ENCODE results near the gene CARNS1. TPM values are rescaled to one million over a fixed set of nuclear protein-coding genes. Genes with fewer than 3 reads are reported as not detected.
A peak's percentile ranks its signal among the peaks of the same experiment; 100 is the strongest.

CARNS1 gene
- total RNA-seq, 2 experiments from 2014 or later: 9.9 to 10.0 TPM

- Mint-ChIP-seq H3K4me3 (peak overlapping the region; percentile 62), H3K9me3 (no peaks in the 10 kb centered on the region), H3K36me3 (ENCODE audit: low read depth) (no peaks in the 10 kb centered on the region), H3K27ac (no peak overlapping the region), H3K4me1 (ENCODE audit: low read depth) (peaks cover 26% of the 10 kb centered on the region), H3K27me3 (peaks cover 1% of the 10 kb centered on the region)
- Histone ChIP-seq H3K4me3 (ENCODE audit: low read length) (no peak overlapping the region), H3K4me1 (ENCODE audit: insufficient read depth, low read length) (peaks cover 28% of the 10 kb centered on the region), H3K9me3 (ENCODE audit: control insufficient read depth in 1 of 2, insufficient read depth in 1 of 2, low read length in 2 of 2) (no peaks in the 10 kb centered on the region), H3K36me3 (ENCODE audit: insufficient read depth, low read length) (no peaks in the 10 kb centered on the region), H3K27me3 (ENCODE audit: control insufficient read depth in 1 of 2, insufficient read depth in 2 of 2, low read length in 2 of 2) (no peaks in the 10 kb centered on the region), H3K27ac (ENCODE audit: low read depth in 1 of 2, low read length in 2 of 2) (no peak overlapping the region)
- ChIA-PET POLR2A (interaction anchor here (1.2 to 2.1 kb wide), 3 partner anchors 13 to 34 kb away, joined by 3 to 8 read pairs (median 6); partner anchors contain the start of gene POLD4), CTCF (interaction anchor here (0.6 to 1.3 kb wide), 4 partner anchors 8 to 155 kb away, joined by 3 to 4 read pairs (median 3); partner anchors contain the start of gene PPP1CA)
- TF ChIP-seq CTCF (IDR thresholded peaks at IDR 0.05): no peak
- intact Hi-C loops (cut with DNase I, micrococcal nuclease): loop anchor here in 1 of 2 experiments (10.0 kb wide), 1 partner anchor 273 kb away; the partner anchor contains the start of gene KDM2A
- no peak for DNase-seq
- ATAC-seq (ENCODE audit: poor library complexity): no peak
Observed at GRCh38 chr11:67387518-67387917, 28.0 kb upstream of the CARNS1 start.

GRCh38 chr11:67389477-67389876 lies 26.0 kb upstream of the CARNS1 start:
- Histone ChIP-seq H3K4me1 (ENCODE audit: insufficient read depth, low read length) (peaks cover 32% of the 10 kb centered on the region), H3K4me3 (ENCODE audit: low read length) (no peak overlapping the region), H3K36me3 (ENCODE audit: insufficient read depth, low read length) (peaks cover 11% of the 10 kb centered on the region), H3K9me3 (ENCODE audit: control insufficient read depth in 1 of 2, insufficient read depth in 1 of 2, low read length in 2 of 2) (no peaks in the 10 kb centered on the region), H3K27me3 (ENCODE audit: control insufficient read depth in 1 of 2, insufficient read depth in 2 of 2, low read length in 2 of 2) (no peaks in the 10 kb centered on the region), H3K27ac (ENCODE audit: low read depth in 1 of 2, low read length in 2 of 2) (no peak overlapping the region)
- POLR2A ChIA-PET: interaction anchor here (0.6 to 1.6 kb wide), 3 partner anchors 14 to 48 kb away, joined by 3 to 4 read pairs (median 3); partner anchors contain the start of genes PTPRCAP and TBC1D10C
- intact Hi-C loops (cut with DNase I, micrococcal nuclease): loop anchor here (1.0 to 10.0 kb wide), 2 partner anchors 117 to 275 kb away; partner anchors contain the start of gene KDM2A (in 1 of the 2)
- H3K4me3 Mint-ChIP-seq: peak overlapping the region; percentile 86
- DNase-seq (peak in 12 of 14 experiments; percentile 37 to 74 (median 52)), ATAC-seq (ENCODE audit: poor library complexity) (peak; percentile 44)
- H3K4me1 Mint-ChIP-seq (ENCODE audit: low read depth): peaks cover 33% of the 10 kb centered on the region
- TF ChIP-seq CTCF (IDR thresholded peaks at IDR 0.05): peak; percentile 69
- H3K27ac Mint-ChIP-seq: peak overlapping the region; percentile 57
- H3K9me3 Mint-ChIP-seq: no peaks in the 10 kb centered on the region
- no peaks in the 10 kb centered on the region for H3K36me3 Mint-ChIP-seq (ENCODE audit: low read depth)
- CTCF ChIA-PET: interaction anchor here (0.6 to 2.2 kb wide), 13 partner anchors 12 to 119 kb away, joined by 3 to 9 read pairs (median 3); partner anchors contain the start of genes CDK2AP2, PITPNM1, POLD4 and PPP1CA
- no peaks in the 10 kb centered on the region for H3K27me3 Mint-ChIP-seq

- Histone ChIP-seq H3K36me3 (ENCODE audit: insufficient read depth, low read length) (peaks cover 15% of the 10 kb centered on the region), H3K27me3 (ENCODE audit: control insufficient read depth in 1 of 2, insufficient read depth in 2 of 2, low read length in 2 of 2) (no peaks in the 10 kb centered on the region), H3K4me1 (ENCODE audit: insufficient read depth, low read length) (peaks cover 36% of the 10 kb centered on the region), H3K4me3 (ENCODE audit: low read length) (peak overlapping the region; percentile 90), H3K27ac (ENCODE audit: low read depth in 1 of 2, low read length in 2 of 2) (peak overlapping the region; percentile 55 to 77), H3K9me3 (ENCODE audit: control insufficient read depth in 1 of 2, insufficient read depth in 1 of 2, low read length in 2 of 2) (no peaks in the 10 kb centered on the region)
- Mint-ChIP-seq H3K36me3 (ENCODE audit: low read depth) (no peaks in the 10 kb centered on the region), H3K4me3 (peak overlapping the region; percentile 88), H3K4me1 (ENCODE audit: low read depth) (peaks cover 33% of the 10 kb centered on the region), H3K9me3 (no peaks in the 10 kb centered on the region), H3K27me3 (no peaks in the 10 kb centered on the region), H3K27ac (peak overlapping the region; percentile 76)
- no peak for DNase-seq
- POLR2A ChIA-PET: interaction anchor here (0.8 to 3.0 kb wide), 14 partner anchors 8 to 102 kb away, joined by 3 to 61 read pairs (median 8); partner anchors contain the start of genes AIP, ANKRD13D, POLD4 and PPP1CA
- CTCF ChIA-PET: interaction anchor here (0.6 to 2.7 kb wide), 8 partner anchors 9 to 115 kb away, joined by 3 to 16 read pairs (median 6); partner anchors contain the start of genes PITPNM1 and PPP1CA
- no peak for ATAC-seq (ENCODE audit: poor library complexity)
- TF ChIP-seq CTCF (IDR thresholded peaks at IDR 0.05): no peak
- intact Hi-C loops (cut with DNase I, micrococcal nuclease): loop anchor here in 1 of 2 experiments (1.0 to 10.0 kb wide), 4 partner anchors 37 to 214 kb away; partner anchors contain the start of genes NDUFV1, RPS6KB2 and TMEM134
Observed at GRCh38 chr11:67390947-67391303, 24.6 kb upstream of the CARNS1 start.
